Heart left ventricle (tissue), 13 donors: ENCODE data around the gene CHST11.

Source experiments
- CTCF ChIP-seq, 12 donors: fragments of 200-600 bp; sonication (generic) in 4 of 12; IDR thresholded peaks; one replicate each; pipeline versions ENCODE4 v1.5.0 to v1.8.0; 2018 to 2022; ENCODE audit warnings: antibody characterized with exemption in 12 of 12, mild to moderate bottlenecking in 5 of 12
- POLR2A ChIP-seq, 2 donors: fragments of 450-650 bp; IDR thresholded peaks; one replicate each; pipeline ENCODE4 v1.6.1; 2017; ENCODE audit warnings: antibody characterized with exemption in 2 of 2, mild to moderate bottlenecking in 2 of 2, moderate library complexity in 2 of 2
- donor health status: ischemic (EF 13 %, LVEDD 7.1; RV severe dilation, severe dysfunction).
- donor health status: DM: no; HTN: yes; CAD: no.
- donor health status: DM: no; HTN: no; CAD: no.
- donor health status: ischemic (EF 25% LVEDD 6.9; RV normal size, moderate dysfunction).
- donor health status: ischemic (EF 25% LVEDD 5.7; RV mildly dilated, moderate dysfunction).
- donor health status: ischemic (EF 35%, LVEDD 5.7; RV mildly dilated, moderate dysfunction).
- donor health status: nonischemic (EF 11% LVEDD 7.7; RV severe dilation, severe dysfunction).
- donor health status: DM: yes; HTN: yes; CAD: no.
- donor health status: PGD.
- donor health status: ischemic (EF 29% LVEDD 5.4; RV normal size, mild dysfunction).
- donor health status: nonischemic (EF 23%, LVEDD 6.1; RV moderate dilation, normal function).

GRCh38 chr12:104718304-104718929 lies 261.7 kb downstream of the CHST11 start:
- TF ChIP-seq CTCF (IDR thresholded peaks at IDR 0.05): no peak
- no peak for TF ChIP-seq POLR2A (IDR thresholded peaks at IDR 0.05)
